H4 (cell line): ENCODE results near the gene RHPN2. TPM values are rescaled to one million over a fixed set of nuclear protein-coding genes. Genes with fewer than 3 reads are reported as not detected.
"Not testable (repeated sequence)": the region's sequence is repeated elsewhere in the genome, so short reads cannot be mapped to it uniquely, and the experiment has no call there.

ENCODE experiments used
- DNase-seq: peaks from one replicate; pipeline ENCODE4 v3.0.0-alpha.2; 2015; ENCODE audit warnings: low spot score
- total RNA-seq: library from RNA; depleted of rRNA; stranded (reverse); fragments of >200 nt; shearing (Covaris generic); gene quantifications from 2 replicates; pipeline ENCODE4 v1.2.3, GENCODE V29; 2014

The RHPN2 gene
- total RNA-seq, 1 experiment from 2014 or later = 14.6 TPM

GRCh38 chr19:33029746-33030303 is 34.9 kb downstream of the RHPN2 start:
- DNase-seq = no peak

GRCh38 chr19:33026602-33027001 is 38.1 kb downstream of the RHPN2 start:
- DNase-seq = not testable (repeated sequence)

DNA sequence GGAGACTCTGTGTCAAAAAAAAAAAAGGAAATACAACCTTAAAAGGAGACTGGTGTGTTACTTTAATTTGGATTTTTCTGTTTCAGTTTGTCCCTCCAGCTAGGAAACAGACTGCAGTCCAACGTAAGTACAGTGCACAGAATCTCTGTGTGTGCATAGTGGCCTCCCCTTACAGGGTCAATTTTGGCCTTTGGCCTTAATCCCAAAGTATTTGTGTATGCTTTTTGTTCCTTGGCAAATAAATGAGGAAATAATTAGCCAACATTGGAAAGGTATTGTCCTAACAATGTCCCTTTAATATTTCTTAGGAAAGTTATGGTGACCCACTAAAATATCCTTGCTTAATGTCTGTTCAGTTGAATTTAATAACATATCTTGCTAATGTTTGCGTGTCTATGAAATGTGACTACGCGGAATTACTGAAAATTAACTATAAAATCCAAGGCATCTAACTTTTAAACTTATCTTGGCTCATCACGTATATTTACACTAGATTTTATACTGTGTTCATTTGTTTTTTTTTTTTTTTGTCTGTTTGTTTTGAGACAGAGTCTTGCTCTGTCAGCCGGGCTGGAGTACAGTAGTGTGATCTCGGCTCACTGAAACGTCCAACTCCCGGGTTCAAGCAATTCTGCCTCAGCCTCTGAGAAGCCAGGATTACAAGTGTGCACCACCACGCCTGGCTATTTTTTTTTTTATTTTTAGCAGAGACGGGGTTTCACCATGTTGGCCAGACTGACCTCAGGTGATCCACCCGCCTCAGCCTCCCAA is 39.0 kb downstream of the RHPN2 start:
- not testable (repeated sequence) for DNase-seq

GRCh38 chr19:33024398-33024797 is 40.3 kb downstream of the RHPN2 start:
- no peak for DNase-seq

DNA sequence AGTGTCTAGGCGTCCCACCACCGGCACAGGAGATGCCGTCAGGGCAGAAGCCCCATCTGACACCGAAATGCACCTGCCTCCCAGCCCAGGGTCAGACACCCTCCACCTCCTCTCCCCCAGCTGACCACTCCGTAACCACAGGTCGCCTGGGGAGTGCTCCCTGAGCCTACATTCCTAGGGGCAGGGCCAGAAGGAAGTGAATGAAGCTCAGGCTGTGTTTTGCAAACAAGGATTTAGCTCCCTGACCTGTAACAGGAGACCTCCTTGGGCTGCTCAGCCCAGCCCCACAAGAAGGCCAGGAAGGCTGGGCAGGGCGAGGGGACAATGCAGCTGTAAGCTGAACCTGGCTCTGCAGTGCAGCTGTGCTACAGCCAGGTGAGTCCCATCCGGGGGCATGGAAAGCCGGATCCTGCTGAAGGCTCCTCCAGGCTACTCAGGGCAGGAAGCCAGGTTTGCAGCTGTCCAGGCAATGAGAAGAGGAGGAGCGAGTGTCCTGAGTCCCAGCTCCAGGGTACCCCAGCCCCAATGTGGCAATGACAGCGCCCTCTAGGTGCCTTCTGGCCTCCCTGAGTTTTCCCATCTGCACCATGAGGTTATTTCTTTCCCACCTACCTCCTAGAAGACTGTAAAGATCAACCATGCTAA is 42.1 kb downstream of the RHPN2 start:
- DNase-seq = no peak

GRCh38 chr19:33010891-33011290 is 53.8 kb downstream of the RHPN2 start:
- DNase-seq = not testable (repeated sequence)

DNA sequence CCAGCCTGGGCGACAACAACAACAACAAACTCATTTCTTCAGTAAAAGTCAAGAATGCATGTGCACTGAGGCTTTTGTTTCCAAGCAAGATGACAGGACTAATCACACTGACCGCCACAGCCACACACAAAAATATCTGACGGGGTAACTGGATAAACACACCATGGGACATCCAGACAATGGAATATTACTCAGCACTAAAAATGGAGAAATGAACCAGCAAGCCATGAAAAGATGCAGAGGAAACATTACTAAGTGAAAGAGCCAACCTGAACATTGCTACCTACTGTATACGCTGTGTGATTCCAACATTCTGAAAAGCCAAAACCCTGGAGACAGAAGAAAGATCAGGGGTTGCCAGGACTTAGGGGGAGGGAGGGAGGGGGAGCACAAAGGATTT is 56.0 kb downstream of the RHPN2 start:
- no peak for DNase-seq

GRCh38 chr19:33005440-33005839 is 59.2 kb downstream of the RHPN2 start:
- DNase-seq = no peak

- DNase-seq = not testable (repeated sequence)
Measured at GRCh38 chr19:33003424-33004024, 61.2 kb downstream of the RHPN2 start.

- DNase-seq = not testable (repeated sequence)
Measured at GRCh38 chr19:33002126-33002865, 62.4 kb downstream of the RHPN2 start.

- no peak for DNase-seq
Measured at GRCh38 chr19:33000910-33001309, 63.8 kb downstream of the RHPN2 start.

DNA sequence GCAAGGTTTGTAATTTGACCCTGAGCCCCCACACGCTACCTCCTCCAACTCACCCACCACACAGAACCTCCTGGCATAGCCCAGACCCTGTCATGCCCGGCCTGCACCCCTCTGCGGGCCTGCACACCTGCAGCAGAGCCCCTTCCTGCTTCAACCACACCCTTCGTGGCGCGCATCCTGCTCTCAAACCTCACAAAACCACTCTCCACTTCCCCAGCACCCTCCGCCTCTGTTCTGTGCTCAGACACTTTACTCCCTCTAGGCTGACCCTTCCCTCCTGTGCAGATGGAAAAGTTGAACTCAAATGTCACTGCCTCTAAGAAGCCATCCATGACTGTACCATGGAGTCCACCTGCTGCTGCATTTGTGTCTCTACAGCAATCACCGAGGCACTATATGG is 64.2 kb downstream of the RHPN2 start:
- no peak for DNase-seq

DNA sequence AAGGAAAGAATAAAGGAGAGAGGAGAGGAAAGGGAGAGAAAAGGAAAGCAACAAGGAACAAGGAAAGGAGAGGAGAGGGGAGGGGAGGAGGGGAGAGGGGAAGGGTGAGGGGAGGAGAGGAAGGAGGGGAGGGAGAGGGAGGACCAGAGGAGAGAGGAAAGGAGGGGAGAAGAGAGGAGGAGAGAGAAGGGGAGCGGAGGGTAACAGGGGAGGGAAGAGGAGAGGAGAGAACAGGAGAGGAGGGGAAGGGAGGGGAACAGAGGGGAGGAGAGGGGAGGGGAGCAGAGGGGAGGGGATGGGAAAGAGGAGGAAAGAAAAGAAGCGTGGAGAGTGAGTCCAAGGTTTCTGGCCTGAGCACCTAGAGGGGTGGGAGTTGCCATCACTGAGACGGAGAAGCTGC is 66.0 kb downstream of the RHPN2 start:
- DNase-seq = no peak

- no peak for DNase-seq
Measured at GRCh38 chr19:32997716-32998355, 66.9 kb downstream of the RHPN2 start.

GRCh38 chr19:32997061-32997464 is 67.6 kb downstream of the RHPN2 start:
- not testable (repeated sequence) for DNase-seq

GRCh38 chr19:32995966-32996365 is 68.7 kb downstream of the RHPN2 start:
- DNase-seq = not testable (repeated sequence)

GRCh38 chr19:32988724-32989123 is 76.0 kb downstream of the RHPN2 start:
- no peak for DNase-seq

DNA sequence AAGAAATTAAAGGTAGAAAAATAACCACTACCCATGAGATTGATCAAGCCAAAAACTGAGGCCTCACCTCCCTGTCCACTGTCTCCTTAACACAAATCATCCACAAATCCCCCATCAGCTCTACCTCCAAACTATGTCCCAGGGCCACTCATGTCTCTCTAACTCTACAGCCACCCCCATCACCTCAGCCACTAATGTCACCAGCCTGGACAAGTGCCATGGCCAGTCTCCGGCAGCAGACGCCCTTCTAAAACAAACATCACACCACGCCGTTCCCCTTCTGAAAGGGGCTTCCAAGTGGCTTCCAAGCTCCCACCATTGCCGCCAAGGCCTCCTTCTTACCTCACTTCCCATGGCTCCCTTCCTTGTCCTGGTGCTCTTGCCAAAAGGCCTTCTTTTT is 76.4 kb downstream of the RHPN2 start:
- DNase-seq = not testable (repeated sequence)

DNA sequence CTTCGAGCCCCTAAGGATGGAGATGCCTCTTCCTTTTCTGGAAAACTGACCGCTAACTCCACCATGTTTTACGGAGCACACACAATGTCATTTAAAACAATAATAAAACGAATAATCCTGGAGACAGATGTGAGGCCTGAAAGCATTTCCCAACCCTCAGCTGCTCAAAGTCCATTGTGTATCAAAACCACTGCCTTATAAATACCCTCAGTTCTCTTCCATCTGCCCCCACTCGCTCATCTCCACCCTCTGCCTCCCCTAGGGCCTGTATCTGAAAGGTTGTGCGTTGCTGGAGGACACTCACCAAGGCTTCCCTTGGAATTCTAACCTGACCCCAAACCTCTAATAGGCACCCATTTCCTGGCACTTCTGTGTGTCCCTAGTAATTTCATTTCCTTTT is 82.2 kb downstream of the RHPN2 start:
- not testable (repeated sequence) for DNase-seq

GRCh38 chr19:32979807-32980206 is 84.9 kb downstream of the RHPN2 start:
- DNase-seq = not testable (repeated sequence)

DNA sequence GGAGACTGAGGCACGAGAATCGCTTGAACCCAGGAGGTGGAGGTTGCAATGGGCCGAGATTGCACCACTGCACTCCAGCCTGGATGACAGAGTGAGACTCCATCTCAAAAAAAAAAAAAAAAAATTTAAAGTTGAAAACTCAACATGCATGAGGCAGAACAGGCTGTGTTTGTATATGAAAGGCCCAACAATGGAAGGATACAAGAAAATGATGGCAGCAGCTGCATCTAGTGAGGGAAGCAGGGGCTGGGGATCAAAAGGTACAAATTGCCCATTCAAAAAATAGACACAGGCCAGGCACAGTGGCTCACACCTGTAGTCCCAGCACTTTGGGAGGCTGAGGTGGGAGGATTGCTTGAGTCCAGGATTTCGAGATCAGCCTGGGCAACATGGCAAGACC is 86.9 kb downstream of the RHPN2 start:
- DNase-seq = not testable (repeated sequence)
